Gastrocnemius medialis (tissue), 4 donors: ENCODE measurements around the gene SAMD13.

Source experiments
- CTCF ChIP-seq, 5 experiments: fragments of 450-650 bp in 3 of 5; fragments of 200-600 bp in 2 of 5; sonication (generic) in 2 of 5; IDR thresholded peaks in 4 of 5; conservative IDR thresholded peaks in 1 of 5; 1 replicate in 4 of 5; 2 replicates in 1 of 5; pipeline ENCODE4 v1.5.1; 2016 to 2019; ENCODE audit warnings: antibody characterized with exemption in 5 of 5, mild to moderate bottlenecking in 3 of 5, moderate library complexity in 3 of 5
- POLR2A ChIP-seq, 2 donors: fragments of 450-650 bp; IDR thresholded peaks; one replicate each; pipeline ENCODE4 v1.6.1; 2017; ENCODE audit warnings: antibody characterized with exemption in 2 of 2, mild to moderate bottlenecking in 2 of 2, moderate library complexity in 2 of 2

DNA sequence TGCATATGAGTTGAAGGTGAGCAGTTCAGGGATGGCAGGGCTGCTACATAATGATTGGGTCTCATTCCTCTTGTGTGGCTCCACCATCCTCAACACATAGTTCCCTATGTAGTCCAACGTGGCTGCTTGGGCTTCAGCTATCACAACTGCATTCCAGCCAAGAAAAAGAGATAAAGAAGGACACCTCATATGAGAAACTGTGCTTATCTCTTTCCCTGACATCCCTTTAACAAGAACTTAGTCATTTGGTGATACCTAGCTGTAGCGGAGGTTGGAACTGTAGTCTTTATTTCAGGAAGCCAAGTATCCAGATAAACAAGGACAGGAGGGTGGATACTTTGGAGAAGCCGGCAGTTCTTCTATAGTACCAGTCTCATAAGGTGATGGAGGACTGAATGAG lies 54.0 kb downstream of the SAMD13 start:
- TF ChIP-seq CTCF (IDR thresholded peaks at IDR 0.05 in 4 of 5, conservative IDR thresholded peaks at IDR 0.05 in 1 of 5), result no peak
- no peak for TF ChIP-seq POLR2A (IDR thresholded peaks at IDR 0.05)
